Neural progenitor cell (in vitro differentiated cells): ENCODE results near the gene UGT1A10.

Experiments
- CTCF ChIP-seq: fragments of 200-600 bp; sonication (generic); IDR thresholded peaks from 2 replicates; pipeline ENCODE4 v1.5.1; 2017; ENCODE audit warnings: antibody characterized with exemption, mild to moderate bottlenecking
- EZH2 ChIP-seq: fragments of 200-600 bp; sonication (generic); IDR thresholded peaks from 2 replicates; pipeline ENCODE4 v1.6.1; 2017; ENCODE audit warnings: antibody characterized with exemption, mild to moderate bottlenecking, moderate library complexity

GRCh38 chr2:233802132-233802815, 166.0 kb downstream of the UGT1A10 start:
- TF ChIP-seq CTCF (no peak), EZH2 (no peak)
